GM04504 (cell line): Measurements from ENCODE around the gene RPE65.
"Not testable (repeated sequence)": the region's sequence is repeated elsewhere in the genome, so short reads cannot be mapped to it uniquely, and the experiment has no call there.

Experiments used
- DNase-seq: peaks from one replicate; pipeline ENCODE4 v3.0.0-alpha.2; 2012; ENCODE audit warnings: low read depth

The RPE65 gene

GRCh38 chr1:68449901-68450300 lies at the start of gene RPE65:
RPE65 (minus strand) TSS chr1:68449954; CDS start chr1:68449905, 49 bp downstream.
- no peak for DNase-seq

- DNase-seq: no peak
These were observed 47.6 kb upstream of the RPE65 start for GRCh38 chr1:68497358-68497698.

GRCh38 chr1:68496680-68497357 lies 47.1 kb upstream of the RPE65 start, which contains the start of gene DEPDC1:
DEPDC1 (minus strand) TSS chr1:68497082; CDS start chr1:68496999, 83 bp downstream.
- peak; percentile 85 for DNase-seq

GRCh38 chr1:68495968-68496679 lies 46.4 kb upstream of the RPE65 start:
- DNase-seq: no peak

GRCh38 chr1:68495532-68495931 lies 45.8 kb upstream of the RPE65 start:
- no peak for DNase-seq

GRCh38 chr1:68493193-68493592 lies 43.4 kb upstream of the RPE65 start:
- DNase-seq: no peak

GRCh38 chr1:68492255-68492654 lies 42.5 kb upstream of the RPE65 start:
- not testable (repeated sequence) for DNase-seq

GRCh38 chr1:68490046-68490651 lies 40.4 kb upstream of the RPE65 start:
- DNase-seq: no peak

GRCh38 chr1:68485431-68486022 lies 35.8 kb upstream of the RPE65 start:
- DNase-seq: no peak

- no peak for DNase-seq
These were observed 34.9 kb upstream of the RPE65 start for GRCh38 chr1:68484618-68485017.

GRCh38 chr1:68481041-68481440 lies 31.3 kb upstream of the RPE65 start:
- no peak for DNase-seq

GRCh38 chr1:68479501-68479900 lies 29.7 kb upstream of the RPE65 start:
- no peak for DNase-seq

GRCh38 chr1:68478662-68479061 lies 28.9 kb upstream of the RPE65 start:
- no peak for DNase-seq

GRCh38 chr1:68476626-68477025 lies 26.9 kb upstream of the RPE65 start:
- not testable (repeated sequence) for DNase-seq

- no peak for DNase-seq
These were observed 23.3 kb upstream of the RPE65 start for GRCh38 chr1:68473060-68473459.

GRCh38 chr1:68470388-68470970 lies 20.7 kb upstream of the RPE65 start:
- peak; percentile 1 for DNase-seq

- no peak for DNase-seq
These were observed 15.1 kb upstream of the RPE65 start for GRCh38 chr1:68464891-68465290.

- DNase-seq: no peak
These were observed 11.2 kb upstream of the RPE65 start for GRCh38 chr1:68460935-68461334.

- DNase-seq: no peak
These were observed 10.0 kb upstream of the RPE65 start for GRCh38 chr1:68459796-68460195.

GRCh38 chr1:68459091-68459490 lies 9.3 kb upstream of the RPE65 start:
- no peak for DNase-seq

GRCh38 chr1:68456202-68456601 lies 6.4 kb upstream of the RPE65 start:
- DNase-seq: no peak

GRCh38 chr1:68454534-68454933 lies 4.8 kb upstream of the RPE65 start:
- no peak for DNase-seq
